Activated T-cell treated with anti-CD3 and anti-CD28 coated beads, Interleukin-2, amount 50 U/mL, for 4 hours (primary cell): ENCODE results near the gene CTRB2. TPM values are rescaled to one million over a fixed set of nuclear protein-coding genes. Genes with fewer than 3 reads are reported as not detected.

Experiments used
- total RNA-seq, 3 donors: library from RNA; stranded (reverse); gene quantifications; one replicate each; pipeline ENCODE4 v1.2.1, GENCODE V29; 2021

CTRB2 gene
- total RNA-seq, 3 donors from 2014 or later, result 5.5 to 10.3 (median 6.7) TPM

Other genes starting within 250 kb of the CTRB2 start
- gene WDR59, start 222.0 kb downstream of the CTRB2 start, total RNA-seq, result 10 to 100 TPM; 49.3 to 61.8 (median 58.4) TPM
- 10 to 100 TPM; 18.8 to 30.5 (median 25.0) TPM for gene ZNRF1, start 208.1 kb downstream of the CTRB2 start, total RNA-seq
- under 1 TPM in 1 of 3 donors, not detected in 2; 0.11 TPM for gene LDHD, start 90.4 kb downstream of the CTRB2 start, total RNA-seq
- gene ZFP1, start 58.6 kb downstream of the CTRB2 start, total RNA-seq, result 10 to 100 TPM; 11.5 to 13.4 (median 13.4) TPM
- gene CTRB1, start 11.8 kb upstream of the CTRB2 start, total RNA-seq, result 1 to 10 TPM; 2.2 to 5.5 (median 3.4) TPM
- 1 to 10 TPM; 1.5 to 4.3 (median 2.9) TPM for gene BCAR1, start 44.5 kb upstream of the CTRB2 start, total RNA-seq
- gene CFDP1, start 226.3 kb upstream of the CTRB2 start, total RNA-seq, result 10 to 100 TPM; 28.3 to 33.2 (median 28.6) TPM